ENCODE measurements around the gene NDUFB4. TPM values are rescaled to one million over a fixed set of nuclear protein-coding genes. Genes with fewer than 3 reads are reported as not detected.
A peak's percentile ranks its signal among the peaks of the same experiment; 100 is the strongest.

The NDUFB4 gene
- total and polyA plus RNA-seq, 9 of the 15 experiments (the other 6 are each of a cell fraction or from before 2014, with no cell fraction given) = 124 to 670 (median 227) TPM

DNA sequence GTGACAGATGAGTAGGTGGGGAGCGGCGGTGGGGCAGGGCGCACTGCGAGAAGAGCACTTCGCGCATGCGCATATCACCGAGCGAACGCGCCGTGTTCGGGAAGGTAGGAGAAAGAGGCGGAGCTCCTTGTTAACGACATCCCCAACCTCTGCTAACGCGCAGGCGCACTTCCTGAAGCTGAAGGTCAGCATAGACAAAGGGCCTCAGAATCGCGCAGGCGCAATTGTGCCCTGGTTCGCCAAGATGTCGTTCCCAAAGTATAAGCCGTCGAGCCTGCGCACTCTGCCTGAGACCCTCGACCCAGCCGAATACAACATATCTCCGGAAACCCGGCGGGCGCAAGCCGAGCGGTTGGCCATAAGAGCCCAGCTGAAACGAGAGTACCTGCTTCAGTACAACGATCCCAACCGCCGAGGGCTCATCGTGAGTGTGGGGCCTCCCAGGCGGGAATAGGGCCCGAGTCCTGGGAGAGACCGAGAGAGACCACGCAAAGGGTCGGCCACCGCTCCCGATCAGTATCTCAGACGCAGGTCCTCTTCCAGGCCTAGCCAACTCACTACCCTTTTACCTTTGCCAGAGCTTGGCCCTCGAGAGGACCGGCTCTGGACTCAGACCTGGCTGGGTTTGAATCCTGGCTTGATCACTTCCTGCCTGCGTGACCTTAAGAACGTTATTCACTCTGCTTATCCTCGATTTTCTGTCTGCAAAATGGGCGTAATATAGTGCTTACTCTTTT lies at the start of gene NDUFB4 (continued):
- TF ChIP-seq NEUROD1 (IDR thresholded peaks at IDR 0.05; ENCODE audit: borderline replicate concordance, low read depth, low read length, partially characterized antibody) (no peak), NFYB (IDR thresholded peaks at IDR 0.05; ENCODE audit: extremely low read depth, insufficient read length) (no peak), ZBTB7A (IDR thresholded peaks at IDR 0.05; ENCODE audit: borderline replicate concordance, control insufficient read depth, low read depth, low read length) (peak; percentile 51; the same call in 1 of the 2 replicates), KDM5B (IDR thresholded peaks at IDR 0.05; ENCODE audit: insufficient replicate concordance, low read depth, low read length) (peak; percentile 57), HDAC2 (IDR thresholded peaks at IDR 0.05) (peak; percentile 53; the same call in 1 of the 2 replicates), MEF2D (tag; conservative IDR thresholded peaks at IDR 0.05; ENCODE audit: low read depth) (no peak), SAP30 (IDR thresholded peaks at IDR 0.05; ENCODE audit: borderline replicate concordance, insufficient read depth, low read depth, low read length, poor library complexity, severe bottlenecking) (peak; percentile 47), MAFG (tag; conservative IDR thresholded peaks at IDR 0.05) (no peak), NR2C1 (IDR thresholded peaks at IDR 0.05) (peak; percentile 51; the same call in 1 of the 2 replicates), NR2C1 (tag; IDR thresholded peaks at IDR 0.05) (peak; percentile 57), TSC22D4 (tag; IDR thresholded peaks at IDR 0.05) (no peak), SOX6 (IDR thresholded peaks at IDR 0.05) (no peak), RBBP5 (IDR thresholded peaks at IDR 0.05; ENCODE audit: borderline replicate concordance, insufficient read depth, low read length, poor library complexity, severe bottlenecking) (peak; percentile 32), C11orf30 (IDR thresholded peaks at IDR 0.05; ENCODE audit: low read depth) (no peak), GATA2 (CRISPR knock-in tag; IDR thresholded peaks at IDR 0.05) (no peak), HCFC1 (IDR thresholded peaks at IDR 0.05; ENCODE audit: low read depth, low read length) (0 out of 2 replicates have a peak, but pooled peaks have one; percentile 22), MAFK (IDR thresholded peaks at IDR 0.05; ENCODE audit: low read length) (no peak)
- TF ChIP-seq, protein P1, sequence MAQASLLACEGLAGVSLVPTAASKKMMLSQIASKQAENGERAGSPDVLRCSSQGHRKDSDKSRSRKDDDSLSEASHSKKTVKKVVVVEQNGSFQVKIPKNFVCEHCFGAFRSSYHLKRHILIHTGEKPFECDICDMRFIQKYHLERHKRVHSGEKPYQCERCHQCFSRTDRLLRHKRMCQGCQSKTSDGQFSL (CRISPR knock-in tag; IDR thresholded peaks at IDR 0.05) = no peak
- TF ChIP-seq, protein P1 (tag; IDR thresholded peaks at IDR 0.05) = no peak
- TF ChIP-seq, protein P2, sequence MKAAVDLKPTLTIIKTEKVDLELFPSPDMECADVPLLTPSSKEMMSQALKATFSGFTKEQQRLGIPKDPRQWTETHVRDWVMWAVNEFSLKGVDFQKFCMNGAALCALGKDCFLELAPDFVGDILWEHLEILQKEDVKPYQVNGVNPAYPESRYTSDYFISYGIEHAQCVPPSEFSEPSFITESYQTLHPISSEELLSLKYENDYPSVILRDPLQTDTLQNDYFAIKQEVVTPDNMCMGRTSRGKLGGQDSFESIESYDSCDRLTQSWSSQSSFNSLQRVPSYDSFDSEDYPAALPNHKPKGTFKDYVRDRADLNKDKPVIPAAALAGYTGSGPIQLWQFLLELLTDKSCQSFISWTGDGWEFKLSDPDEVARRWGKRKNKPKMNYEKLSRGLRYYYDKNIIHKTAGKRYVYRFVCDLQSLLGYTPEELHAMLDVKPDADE (conservative IDR thresholded peaks at IDR 0.05; ENCODE audit: control insufficient read depth, low read depth, low read length) = no peak
- TF ChIP-seq, protein P3, sequence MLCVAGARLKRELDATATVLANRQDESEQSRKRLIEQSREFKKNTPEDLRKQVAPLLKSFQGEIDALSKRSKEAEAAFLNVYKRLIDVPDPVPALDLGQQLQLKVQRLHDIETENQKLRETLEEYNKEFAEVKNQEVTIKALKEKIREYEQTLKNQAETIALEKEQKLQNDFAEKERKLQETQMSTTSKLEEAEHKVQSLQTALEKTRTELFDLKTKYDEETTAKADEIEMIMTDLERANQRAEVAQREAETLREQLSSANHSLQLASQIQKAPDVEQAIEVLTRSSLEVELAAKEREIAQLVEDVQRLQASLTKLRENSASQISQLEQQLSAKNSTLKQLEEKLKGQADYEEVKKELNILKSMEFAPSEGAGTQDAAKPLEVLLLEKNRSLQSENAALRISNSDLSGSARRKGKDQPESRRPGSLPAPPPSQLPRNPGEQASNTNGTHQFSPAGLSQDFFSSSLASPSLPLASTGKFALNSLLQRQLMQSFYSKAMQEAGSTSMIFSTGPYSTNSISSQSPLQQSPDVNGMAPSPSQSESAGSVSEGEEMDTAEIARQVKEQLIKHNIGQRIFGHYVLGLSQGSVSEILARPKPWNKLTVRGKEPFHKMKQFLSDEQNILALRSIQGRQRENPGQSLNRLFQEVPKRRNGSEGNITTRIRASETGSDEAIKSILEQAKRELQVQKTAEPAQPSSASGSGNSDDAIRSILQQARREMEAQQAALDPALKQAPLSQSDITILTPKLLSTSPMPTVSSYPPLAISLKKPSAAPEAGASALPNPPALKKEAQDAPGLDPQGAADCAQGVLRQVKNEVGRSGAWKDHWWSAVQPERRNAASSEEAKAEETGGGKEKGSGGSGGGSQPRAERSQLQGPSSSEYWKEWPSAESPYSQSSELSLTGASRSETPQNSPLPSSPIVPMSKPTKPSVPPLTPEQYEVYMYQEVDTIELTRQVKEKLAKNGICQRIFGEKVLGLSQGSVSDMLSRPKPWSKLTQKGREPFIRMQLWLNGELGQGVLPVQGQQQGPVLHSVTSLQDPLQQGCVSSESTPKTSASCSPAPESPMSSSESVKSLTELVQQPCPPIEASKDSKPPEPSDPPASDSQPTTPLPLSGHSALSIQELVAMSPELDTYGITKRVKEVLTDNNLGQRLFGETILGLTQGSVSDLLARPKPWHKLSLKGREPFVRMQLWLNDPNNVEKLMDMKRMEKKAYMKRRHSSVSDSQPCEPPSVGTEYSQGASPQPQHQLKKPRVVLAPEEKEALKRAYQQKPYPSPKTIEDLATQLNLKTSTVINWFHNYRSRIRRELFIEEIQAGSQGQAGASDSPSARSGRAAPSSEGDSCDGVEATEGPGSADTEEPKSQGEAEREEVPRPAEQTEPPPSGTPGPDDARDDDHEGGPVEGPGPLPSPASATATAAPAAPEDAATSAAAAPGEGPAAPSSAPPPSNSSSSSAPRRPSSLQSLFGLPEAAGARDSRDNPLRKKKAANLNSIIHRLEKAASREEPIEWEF (CRISPR knock-in tag; IDR thresholded peaks at IDR 0.05) = no peak

Data from K562 (cell line).